HG03571 (cell line): ENCODE measurements around the gene CD180.

Experiments used
- ATAC-seq: cut with Tn5 transposase; IDR thresholded peaks from one replicate; pipeline ENCODE4 v1.9.1; 2021; ENCODE audit not compliant: unreplicated experiment

The CD180 gene

GRCh38 chr5:67135381-67135984 lies 61.1 kb downstream of the CD180 start:
- ATAC-seq: no peak

GRCh38 chr5:67133776-67134175 lies 62.8 kb downstream of the CD180 start:
- no peak for ATAC-seq

GRCh38 chr5:67133217-67133616 lies 63.4 kb downstream of the CD180 start:
- ATAC-seq: no peak

GRCh38 chr5:67129768-67130167 lies 66.8 kb downstream of the CD180 start:
- no peak for ATAC-seq
